Measurements from ENCODE around the gene HRH2. TPM values are rescaled to one million over a fixed set of nuclear protein-coding genes. Genes with fewer than 3 reads are reported as not detected.
"Not testable (repeated sequence)": the region's sequence is repeated elsewhere in the genome, so short reads cannot be mapped to it uniquely, and the experiment has no call there.

Gene HRH2
- total RNA-seq, 1 donor from 2014 or later: 1.4 TPM

DNA sequence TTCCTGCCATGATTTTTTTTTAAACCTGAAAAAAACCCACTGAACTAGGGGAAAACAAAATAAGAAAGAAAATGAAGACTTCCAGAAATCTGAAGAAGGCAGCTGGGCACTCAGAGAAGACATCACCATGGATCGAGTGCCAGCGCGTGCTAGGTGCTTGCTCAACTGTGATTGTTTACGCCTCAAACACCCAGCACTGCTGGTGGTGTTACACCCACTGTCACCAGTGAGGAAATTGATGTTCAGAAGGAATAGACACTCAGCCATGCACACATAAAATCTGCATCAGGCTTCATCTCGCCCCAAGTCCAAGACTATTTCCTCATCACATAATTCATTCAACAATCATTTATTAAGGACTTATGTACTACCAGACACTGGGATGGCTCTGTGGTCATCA, 82.1 kb downstream of the HRH2 start:
- no peak for DNase-seq (ENCODE audit: low spot score)

DNA sequence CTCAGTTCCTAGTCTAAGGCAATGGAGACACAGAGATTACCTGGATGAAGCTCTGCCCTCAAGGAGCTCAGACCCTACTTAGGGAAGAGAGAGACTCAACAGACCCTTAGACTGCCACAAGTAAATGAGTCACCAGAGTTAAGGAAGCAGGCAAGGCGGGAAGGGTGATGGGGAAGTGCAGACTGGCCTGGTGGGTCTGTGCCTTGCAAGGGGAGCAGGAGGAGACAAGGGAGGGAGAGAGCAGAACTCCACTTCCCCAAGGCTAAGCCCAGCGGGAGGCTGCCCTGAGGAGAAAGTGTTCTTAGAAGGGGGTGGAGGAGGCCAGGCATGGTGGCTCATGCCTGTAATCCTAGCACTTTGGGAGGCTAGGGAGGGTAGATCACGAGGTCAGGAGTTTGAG, 83.7 kb downstream of the HRH2 start:
- no peak for DNase-seq (ENCODE audit: low spot score)

DNA sequence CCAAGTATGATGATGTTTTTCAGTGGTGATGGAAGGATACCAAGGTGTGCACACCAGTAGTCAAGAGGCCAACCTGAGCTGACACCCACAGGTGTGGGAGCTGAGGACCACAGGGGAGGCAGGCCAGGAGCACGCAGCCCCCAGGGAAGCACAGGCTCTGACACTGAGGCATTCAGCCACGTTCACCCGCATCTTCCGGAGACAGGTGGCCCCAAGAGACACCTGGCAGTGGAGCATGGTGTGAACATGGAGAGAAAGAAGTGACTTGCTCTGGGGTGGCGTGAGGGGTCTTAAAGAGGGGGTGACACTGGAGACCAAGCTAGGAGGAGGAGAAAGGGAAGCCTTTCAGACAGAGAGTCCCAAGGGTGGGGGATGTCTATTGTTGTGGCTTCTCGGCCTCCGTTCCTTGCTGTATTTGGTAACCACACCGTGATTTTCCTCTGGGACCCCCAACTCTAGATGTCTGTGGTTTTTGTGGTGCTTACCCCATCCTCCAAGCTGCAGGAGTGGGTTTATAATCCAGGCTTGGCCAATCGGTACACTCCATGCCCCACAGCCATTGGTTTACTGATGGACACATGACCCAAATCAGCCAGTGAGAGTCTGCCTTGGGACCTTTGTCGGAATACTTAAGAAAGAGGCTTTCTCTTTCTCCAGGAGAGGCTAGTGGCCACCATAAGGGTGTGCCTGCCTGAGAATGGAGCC, 84.6 kb downstream of the HRH2 start:
- DNase-seq (ENCODE audit: low spot score): no peak

DNA sequence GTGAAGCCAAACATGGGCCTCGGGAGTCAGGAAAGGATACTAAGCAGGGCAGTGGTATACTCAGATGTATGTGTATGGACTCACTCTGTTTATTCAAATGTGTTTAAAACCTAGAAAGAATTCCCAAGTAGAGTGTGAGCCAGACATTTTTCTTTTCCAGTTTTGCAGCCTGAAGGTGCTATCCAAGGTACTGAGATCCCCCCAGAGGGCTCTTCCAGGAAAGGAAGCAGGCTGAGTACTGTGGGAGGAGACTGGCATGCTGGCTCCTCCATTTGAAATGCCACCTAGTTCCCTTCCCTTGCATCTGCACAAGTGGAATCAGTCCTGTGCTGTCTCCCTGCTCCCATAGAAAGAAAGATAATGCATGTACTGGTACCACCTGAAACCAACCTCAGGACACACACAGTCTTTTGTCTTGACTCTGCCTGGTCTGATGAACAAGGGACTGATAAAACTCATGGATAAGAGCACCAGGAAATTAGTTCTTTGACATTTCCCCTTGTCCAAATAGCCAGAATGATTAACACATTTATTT, 85.9 kb downstream of the HRH2 start:
- no peak for DNase-seq (ENCODE audit: low spot score)

DNA sequence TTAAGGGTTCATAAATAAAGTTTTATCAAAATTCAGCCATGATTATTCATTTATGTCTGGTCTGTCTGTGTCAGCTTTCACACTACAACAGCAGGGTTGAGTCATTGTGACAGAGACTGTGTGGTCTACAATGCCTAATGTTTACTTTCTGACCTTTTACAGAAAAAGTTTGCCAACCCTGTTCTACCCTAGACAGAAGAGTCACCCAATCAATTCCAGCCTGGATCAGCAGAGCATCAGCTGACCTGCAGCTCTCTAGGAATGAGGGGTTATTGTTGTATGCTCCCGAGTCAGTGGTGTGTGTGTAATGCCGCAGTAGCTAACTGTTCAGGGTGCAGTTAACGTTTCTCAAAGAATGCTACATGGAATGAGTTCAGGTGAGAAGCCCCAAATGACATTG, 87.3 kb downstream of the HRH2 start:
- DNase-seq (ENCODE audit: low spot score): no peak

DNA sequence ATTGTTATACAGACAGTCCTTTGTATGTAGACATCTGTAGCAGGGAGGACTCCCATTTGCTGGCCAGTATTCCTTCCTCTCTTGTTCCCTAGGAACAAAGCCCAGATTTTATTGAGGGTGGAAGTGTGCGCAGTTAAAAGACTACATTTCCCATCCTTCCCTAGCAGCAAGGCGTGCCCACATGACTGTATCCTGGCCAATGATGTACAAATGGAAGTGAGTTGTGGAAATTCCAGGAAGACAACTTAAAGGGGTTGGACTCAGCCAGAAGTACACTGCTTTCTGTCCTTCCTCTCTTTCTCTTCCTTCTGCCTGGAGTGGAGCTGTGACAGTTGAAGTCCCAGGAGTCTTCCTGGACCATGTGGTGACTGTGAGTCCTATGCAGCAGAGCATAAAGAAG, 89.0 kb downstream of the HRH2 start:
- no peak for DNase-seq (ENCODE audit: low spot score)

DNA sequence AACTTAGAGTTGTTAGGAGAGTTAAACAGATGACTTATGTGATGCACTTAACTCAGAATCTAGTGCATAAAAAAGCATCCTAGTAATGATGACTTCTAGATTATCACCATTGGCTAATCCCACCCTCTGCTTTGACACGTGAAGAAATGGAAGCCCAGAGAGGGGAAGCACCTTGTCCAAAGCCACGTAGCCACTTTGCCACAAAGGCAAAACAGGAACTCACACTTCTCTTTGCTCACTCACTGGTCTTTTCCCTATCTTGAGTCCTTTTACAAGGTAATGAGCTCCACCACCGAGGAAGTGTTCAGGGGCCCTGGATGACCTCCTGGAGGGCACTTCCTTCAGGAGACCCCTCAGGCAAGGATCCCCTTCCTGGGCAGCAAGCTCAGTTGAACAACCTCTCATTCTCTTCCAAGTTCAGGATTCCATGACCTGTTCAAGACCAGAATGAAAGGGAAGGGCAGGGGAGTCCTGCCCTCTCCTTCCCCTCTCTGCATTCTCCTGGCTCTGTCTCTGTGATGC, 89.7 kb downstream of the HRH2 start:
- no peak for DNase-seq (ENCODE audit: low spot score)

DNA sequence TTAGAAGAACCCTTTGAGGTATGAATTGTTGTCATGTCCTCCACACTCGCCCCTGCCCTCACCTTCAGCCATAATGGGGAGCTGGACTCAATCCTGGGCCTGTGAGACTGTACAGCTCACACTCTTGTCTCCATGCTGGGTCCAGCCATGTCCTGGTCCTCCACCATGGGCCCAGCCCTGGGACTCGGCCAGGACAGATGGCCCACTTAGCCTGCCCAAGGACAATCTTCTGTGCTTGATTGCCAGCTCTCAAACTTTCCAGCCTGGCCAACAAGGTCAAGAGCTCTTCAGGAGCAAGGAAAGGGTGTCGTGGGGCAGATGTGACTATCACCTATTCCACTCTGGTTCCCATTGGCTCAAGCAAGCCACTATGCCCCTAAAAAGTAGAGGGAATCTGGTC, 90.8 kb downstream of the HRH2 start:
- no peak for DNase-seq (ENCODE audit: low spot score)

DNA sequence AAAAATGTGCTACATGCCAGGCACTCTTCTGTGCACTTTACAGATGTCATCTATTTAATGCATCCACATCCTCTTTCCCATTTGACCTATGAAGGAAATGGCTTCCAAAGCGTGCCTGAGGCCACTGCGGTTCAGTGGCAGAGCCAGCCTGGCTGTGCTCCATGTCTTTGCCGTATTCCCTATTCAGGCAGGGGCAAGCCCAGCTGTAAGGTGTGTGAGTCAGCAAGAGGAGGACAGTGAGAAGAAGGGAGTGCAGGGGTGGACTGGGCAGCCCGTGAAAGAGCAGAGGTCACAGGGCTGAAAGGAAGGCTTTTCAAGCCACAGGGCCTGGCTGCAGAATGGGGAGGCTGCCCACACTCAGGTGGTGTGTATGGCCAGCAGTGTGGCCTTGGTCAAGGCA, 91.7 kb downstream of the HRH2 start:
- no peak for DNase-seq (ENCODE audit: low spot score)

DNA sequence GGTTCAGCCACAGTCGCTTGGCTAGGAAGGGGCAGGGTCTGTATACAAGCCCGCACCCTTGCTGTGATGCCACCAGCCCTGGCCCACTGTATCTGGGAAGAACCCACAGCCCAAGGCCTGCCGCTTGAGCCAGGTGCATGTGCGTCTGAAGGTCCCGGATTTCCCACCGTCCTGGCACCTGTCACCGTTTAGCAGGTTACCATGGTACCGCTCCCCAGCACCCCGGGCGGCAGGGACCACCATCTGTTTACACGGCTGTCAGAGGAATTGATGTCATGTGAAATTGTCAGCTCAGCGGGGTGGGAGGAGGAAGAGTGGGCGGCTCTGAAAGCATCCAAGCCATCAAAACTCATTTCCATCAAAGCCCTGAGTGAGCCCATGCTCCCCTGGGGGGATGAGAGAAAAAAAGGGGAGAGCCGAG, 92.7 kb downstream of the HRH2 start:
- no peak for DNase-seq (ENCODE audit: low spot score)

DNA sequence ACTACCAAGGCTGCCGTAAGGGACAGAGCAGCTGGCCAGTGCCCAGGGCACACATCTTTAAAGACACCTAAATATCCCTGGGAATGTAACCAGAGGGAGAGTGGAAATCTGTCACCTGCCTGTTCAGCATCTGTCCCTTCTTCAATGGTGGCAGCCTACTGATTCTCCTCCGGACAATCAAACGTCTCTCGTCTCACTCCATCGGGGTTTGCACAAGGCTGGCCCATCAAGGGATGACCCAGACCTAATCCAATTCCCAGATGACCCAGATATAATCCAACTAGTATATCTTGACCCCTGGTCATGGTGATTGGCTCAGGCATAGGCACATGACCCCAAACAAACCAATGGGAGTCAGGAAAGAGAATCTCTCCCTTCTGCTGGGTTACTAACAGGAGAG, 93.5 kb downstream of the HRH2 start:
- DNase-seq (ENCODE audit: low spot score): no peak

DNA sequence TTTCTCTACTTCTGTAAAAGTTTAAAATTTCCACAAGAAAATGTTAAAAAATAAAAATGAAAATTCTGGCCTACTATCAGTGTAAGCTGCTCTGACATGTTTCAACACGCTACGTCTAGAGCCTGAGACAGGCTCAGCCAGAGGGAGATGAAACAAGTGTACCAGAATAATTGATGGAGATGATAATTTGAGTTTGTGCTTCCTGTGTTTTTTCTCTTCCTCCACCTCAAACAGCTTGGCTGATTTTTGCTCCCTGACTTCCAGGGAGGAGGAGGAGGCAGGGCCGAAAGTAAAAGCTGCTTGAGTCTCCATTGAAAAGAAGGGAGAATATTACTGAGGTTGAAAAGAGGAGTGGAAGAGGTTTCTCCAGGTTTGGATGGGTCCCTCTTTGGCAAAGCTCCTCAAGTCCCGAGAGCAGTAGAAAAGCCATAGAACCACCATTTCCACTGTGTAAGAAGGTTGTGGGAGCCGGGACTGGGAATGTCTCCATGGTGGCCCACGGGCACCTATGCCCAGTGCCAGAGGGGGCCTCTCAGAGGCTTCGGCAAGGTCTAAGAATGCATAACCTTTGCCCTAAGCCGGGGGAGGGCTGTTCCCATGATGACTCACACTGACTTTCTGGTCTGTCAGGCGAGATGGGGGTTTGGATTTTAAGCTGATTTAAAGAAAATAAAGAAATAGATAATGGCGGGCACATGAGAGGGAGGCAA, 95.1 kb downstream of the HRH2 start:
- DNase-seq (ENCODE audit: low spot score): no peak

DNA sequence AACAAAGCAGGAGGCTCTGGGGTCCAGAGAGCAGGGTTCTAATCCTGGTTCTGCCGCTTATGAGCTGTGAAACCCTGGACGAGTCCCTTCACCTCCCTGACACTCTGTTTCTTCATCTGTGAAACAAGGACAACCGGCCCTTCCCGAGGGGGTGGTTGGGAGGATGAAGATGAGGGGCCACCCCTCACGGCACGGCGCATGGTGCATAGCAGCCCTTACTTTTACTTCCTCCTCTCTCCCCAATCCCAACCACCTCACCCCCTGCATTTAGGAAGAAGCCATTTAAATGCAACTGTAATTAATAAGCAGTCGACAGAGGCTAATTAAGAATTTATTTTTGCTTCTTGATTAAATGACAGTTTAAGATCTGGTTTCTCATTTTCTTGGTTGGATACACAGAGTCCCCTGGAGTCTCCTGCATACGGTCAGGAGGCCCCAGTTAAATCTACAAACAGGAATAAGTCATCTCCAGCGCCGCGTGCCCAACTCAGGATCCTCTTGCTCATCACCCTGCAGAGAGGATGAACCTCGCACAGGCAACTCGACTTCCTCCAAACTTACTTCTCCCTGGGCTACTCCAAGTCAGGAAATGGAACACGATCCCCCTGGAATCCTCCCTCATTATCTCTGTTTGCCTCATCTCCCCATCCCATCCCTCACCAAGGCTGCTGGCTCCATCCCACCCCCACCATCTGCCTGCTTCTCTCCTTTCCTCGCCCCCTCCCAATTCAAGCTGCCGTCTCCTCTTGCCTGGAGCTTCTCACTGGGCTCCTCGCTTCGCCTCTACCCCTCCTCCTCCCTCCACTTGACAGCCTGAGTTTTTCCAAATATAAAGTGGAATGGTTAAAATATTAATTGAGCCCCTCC, 95.9 kb downstream of the HRH2 start:
- DNase-seq (ENCODE audit: low spot score): no peak

DNA sequence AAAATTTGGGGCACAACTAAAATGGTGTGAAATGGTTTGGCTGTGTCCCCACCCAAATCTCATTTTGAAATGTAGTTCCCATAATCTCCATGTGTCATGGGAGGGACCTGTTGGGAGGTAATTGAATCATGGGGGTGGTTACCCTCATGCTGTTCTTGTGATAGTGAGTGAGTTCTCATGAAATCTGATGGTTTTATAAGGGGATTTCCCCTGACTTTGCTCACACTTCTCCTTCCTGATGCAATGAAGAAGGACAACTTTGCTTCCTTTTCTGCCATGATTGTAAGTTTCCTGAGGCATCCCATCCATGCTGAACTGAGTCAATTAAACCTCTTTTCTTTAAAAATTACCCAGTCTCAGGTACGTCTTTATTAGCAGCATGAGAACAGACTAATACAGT, 102.1 kb downstream of the HRH2 start:
- DNase-seq (ENCODE audit: low spot score): not testable (repeated sequence)

Other genes starting within 250 kb of the HRH2 start
- 0.81 TPM for gene DRD1, start 213.9 kb upstream of the HRH2 start, total RNA-seq
- gene SFXN1, start 179.5 kb upstream of the HRH2 start, total RNA-seq: 42.7 TPM
- gene CPLX2, start 213.5 kb downstream of the HRH2 start, total RNA-seq: 0.52 TPM